HG03442 (cell line): ENCODE results near the gene KCNQ5.

Source experiments
- ATAC-seq: cut with Tn5 transposase; IDR thresholded peaks from one replicate; pipeline ENCODE4 v1.9.1; 2021; ENCODE audit warnings: mild to moderate bottlenecking, moderate library complexity; ENCODE audit not compliant: unreplicated experiment

The KCNQ5 gene

GRCh38 chr6:73086726-73087125 lies 464.9 kb downstream of the KCNQ5 start:
- ATAC-seq: no peak

GRCh38 chr6:73088138-73088813 lies 466.4 kb downstream of the KCNQ5 start:
- peak; percentile 79 for ATAC-seq

DNA sequence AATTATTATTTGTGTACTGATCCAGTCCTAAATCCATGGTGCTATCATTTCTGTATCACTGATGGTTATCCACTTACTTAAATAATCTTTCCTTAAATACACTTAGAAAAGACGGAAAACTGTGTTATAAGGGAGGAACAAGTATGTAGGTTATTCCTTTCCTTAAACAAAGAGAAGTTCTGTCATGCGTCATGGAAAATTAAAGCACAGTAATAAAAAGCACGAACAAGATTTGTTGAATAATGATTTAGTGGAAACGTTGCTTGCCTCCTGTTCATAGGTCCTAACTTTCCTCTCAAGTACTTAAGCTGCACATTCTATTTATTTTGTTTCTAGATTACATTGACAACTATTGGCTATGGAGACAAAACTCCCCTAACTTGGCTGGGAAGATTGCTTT lies 483.1 kb downstream of the KCNQ5 start:
- ATAC-seq: no peak

GRCh38 chr6:73107016-73107415 lies 485.2 kb downstream of the KCNQ5 start:
- no peak for ATAC-seq

DNA sequence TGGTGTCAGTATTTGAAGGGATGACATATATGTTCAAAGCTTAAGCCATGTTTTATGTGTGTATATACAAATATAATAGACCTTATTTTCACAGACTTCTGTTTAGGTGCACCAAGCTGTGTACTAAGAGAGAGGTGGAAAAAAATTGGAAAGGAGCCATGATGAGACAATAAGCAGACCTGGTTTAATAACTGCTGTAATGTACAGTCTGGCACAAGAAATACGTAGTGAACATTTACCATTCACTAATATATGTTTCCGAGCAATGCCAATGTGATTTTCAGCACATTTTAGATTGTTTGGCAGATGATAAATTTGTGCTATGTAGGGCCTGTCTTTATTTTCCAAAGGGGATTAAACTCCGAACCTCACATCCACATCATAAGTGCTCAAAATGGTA lies 487.1 kb downstream of the KCNQ5 start:
- ATAC-seq: no peak

DNA sequence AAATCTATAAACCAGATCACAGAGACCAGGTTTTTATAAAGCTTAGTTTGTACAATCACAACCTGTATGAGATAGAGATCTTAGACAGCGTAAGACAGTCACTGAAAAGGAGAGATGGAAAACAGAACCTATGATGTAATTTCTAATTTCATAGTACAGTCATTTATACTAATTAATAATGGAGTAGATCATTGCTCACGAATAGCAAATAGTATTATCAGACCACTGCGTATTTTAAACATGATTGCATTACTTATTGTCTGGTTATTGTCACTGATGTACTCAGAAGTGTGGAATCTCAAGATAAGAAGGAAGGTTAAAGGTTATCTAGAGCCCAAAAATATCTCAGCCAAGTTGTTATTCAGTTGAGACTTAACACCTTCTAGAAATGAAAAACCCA lies 487.8 kb downstream of the KCNQ5 start:
- no peak for ATAC-seq

GRCh38 chr6:73116330-73116729 lies 494.5 kb downstream of the KCNQ5 start:
- ATAC-seq: no peak

GRCh38 chr6:73121421-73121993 lies 499.6 kb downstream of the KCNQ5 start:
- ATAC-seq: no peak

- ATAC-seq: peak; percentile 88
Measured at GRCh38 chr6:73123632-73124329, 501.9 kb downstream of the KCNQ5 start.

- ATAC-seq: peak; percentile 96
Measured at GRCh38 chr6:73129653-73130443, 508.0 kb downstream of the KCNQ5 start.

DNA sequence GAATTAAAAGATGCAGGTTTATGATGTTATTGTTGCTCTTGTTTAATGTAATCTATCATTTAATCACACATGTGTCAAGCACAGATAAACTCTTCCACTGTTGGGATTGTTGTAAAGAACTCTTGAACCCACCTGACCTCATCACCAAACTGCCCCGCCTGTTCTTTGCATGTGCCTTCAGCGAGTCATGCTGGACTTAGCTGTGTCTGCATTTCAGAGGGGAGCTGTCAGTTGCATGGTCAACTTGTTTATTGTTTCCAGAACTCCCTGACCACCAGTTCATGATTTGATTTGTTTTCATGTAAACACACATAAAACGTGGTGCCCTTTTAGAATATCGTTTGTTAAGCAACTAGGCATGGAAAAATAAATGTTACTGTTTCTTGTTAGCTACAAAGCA lies 509.8 kb downstream of the KCNQ5 start:
- ATAC-seq: no peak

GRCh38 chr6:73134588-73134987 lies 512.7 kb downstream of the KCNQ5 start:
- ATAC-seq: no peak

DNA sequence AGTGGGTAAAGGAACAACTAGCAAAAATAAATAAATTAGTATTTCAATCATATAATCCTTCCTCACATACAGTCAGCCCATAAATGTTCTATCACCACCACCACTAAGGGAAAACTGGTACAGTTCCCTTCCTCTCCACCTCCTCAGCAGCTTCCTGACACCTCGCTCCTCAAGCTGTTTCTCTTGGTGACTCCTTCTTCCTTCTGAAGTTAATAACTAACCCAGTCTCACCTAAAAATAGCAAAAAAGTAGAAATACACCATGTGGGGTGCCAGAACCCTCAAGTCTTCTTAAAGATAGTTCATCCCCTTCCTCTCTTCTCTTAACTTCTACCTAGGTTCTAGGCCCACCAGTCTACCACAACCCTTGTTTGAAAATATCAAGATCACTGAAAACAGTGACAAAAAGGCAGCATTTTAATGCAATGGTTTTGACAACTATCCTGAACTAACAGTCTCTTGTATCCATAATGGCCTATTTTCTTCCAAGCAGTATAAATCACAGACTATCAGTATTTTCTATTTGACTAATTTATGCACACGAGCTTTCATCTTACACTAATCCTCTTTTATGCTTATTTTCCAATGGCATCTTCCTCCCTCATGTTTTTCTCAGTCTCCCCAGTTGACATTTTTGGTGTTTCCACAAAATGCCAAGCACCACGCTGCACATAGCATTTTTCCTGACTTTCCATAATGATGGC lies 518.0 kb downstream of the KCNQ5 start:
- ATAC-seq: no peak

GRCh38 chr6:73143551-73143950 lies 521.7 kb downstream of the KCNQ5 start:
- ATAC-seq: no peak

DNA sequence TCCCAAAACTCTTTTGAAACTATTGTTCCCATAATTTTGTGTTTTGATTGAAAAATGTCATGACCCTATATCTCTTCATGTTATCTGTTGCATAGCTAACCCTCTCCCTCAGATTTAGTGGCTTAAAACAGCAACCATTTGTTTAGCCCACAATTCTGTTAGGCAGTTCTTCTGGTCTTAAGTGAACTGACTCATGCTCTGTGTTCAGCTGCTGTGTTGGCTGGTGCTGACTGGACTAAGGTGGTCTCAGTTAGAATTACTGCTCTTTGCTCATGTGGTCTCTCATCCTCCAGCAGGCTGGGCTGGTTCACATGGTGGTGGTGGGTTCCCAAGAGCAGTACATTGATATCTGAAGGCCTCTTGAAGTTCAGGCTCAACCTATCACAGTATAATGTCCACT lies 522.7 kb downstream of the KCNQ5 start:
- no peak for ATAC-seq

GRCh38 chr6:73145690-73146089 lies 523.8 kb downstream of the KCNQ5 start:
- ATAC-seq: peak; percentile 70

GRCh38 chr6:73151732-73152131 lies 529.9 kb downstream of the KCNQ5 start:
- no peak for ATAC-seq

GRCh38 chr6:73152556-73152955 lies 530.7 kb downstream of the KCNQ5 start:
- no peak for ATAC-seq

DNA sequence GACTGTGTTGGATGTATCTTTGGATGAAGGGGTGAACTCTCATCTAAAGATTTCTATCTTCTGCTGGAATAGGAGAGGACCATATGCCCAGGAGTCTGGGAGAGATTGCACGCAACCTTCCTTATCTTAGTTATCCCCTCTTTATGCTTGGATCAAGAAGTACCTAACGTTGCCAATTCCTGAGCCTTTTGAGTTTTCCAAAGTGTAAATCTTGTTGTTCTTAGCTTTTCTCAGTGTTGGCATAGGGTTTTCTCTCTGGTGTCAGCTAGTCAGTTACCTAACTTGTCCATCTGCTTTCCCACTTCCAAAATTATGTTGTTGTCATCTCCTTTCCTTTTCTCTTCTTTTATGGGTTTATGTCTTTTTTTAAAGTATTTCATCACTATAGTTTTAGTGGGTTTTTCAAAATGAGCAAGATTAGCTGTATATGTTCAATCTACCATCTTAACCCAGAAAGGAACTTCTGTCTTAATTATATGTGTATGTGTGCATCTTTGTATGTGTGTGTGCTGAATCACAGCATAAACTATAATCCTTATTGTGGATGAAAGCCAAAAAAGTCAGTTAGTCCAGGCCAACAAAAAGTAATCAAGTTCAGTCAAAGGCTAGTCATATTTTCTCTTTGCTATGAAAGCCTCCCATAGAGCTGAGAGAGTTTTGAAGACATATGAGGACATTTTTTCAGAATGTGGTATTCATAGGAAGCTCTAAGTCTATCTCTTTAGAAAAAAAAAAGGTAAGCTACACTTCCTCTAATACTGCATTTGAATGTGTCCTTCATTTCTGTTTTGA lies 531.3 kb downstream of the KCNQ5 start:
- ATAC-seq: no peak
